NCI-H2029 treated with DMSO at 0.1 percent for 48 hours (cell line): ENCODE measurements around the gene FARS2.

Experiments used
- DNase-seq: peaks from one replicate; lab custom pipeline; 2025; lab: John Stamatoyannopoulos, UW

The FARS2 gene

DNA sequence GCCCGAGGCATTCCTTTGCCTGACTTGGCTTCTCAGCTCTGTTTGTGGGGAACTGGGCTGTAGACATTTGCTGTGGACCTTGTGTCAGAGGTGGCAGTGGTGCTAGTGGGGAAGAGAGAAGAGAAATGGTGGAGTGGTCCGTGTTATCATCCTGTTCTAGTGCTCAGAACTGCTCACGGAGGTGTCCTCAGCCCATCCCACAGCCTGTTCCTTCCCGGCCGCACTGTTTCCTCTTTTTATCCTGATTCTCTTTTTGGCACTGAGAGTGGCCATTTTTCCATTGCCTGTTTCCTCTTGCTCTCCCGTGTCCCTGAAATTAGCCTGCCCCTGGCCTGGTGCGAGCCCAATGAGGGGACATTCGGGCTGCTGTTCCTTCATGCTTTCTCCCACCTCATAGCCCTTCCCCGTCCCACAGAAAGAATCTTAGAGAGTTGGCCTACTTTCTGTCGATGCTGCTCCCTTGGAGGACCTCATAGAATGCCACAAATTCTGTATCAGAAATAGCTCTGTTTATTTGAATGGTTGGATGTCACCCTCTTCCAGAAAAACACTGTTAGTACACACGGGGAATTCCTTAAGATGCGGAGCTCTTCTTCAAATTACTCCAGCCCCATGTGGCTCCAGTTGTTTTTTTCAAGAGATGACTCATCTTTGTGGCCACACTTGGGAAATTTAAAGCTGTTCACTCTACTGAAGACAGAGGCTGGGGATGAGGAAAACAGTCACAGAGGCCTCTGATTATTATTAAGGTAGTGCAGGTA lies 26.1 kb downstream of the FARS2 start:
- DNase-seq, result no peak

- DNase-seq, result no peak
These were observed 26.6 kb downstream of the FARS2 start for GRCh38 chr6:5287966-5288297.

DNA sequence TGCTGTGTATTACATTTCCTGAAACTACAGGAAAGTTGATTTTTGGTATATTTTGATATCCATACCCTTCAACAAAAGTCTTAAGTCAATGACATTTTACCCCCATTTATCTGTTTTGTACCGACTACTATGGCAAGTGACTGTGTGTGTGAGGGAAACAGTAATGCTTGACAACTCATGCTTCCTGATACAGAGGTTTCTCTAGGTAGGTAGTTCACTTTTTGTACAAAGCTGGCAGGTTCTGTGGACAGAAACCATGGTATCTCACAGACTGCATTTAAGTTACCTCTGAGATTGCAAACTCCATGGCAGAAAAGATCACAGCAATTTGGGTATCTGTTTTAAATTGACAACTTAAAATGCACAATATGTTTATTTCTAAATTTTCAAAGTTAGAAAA lies 28.8 kb downstream of the FARS2 start:
- no peak for DNase-seq

DNA sequence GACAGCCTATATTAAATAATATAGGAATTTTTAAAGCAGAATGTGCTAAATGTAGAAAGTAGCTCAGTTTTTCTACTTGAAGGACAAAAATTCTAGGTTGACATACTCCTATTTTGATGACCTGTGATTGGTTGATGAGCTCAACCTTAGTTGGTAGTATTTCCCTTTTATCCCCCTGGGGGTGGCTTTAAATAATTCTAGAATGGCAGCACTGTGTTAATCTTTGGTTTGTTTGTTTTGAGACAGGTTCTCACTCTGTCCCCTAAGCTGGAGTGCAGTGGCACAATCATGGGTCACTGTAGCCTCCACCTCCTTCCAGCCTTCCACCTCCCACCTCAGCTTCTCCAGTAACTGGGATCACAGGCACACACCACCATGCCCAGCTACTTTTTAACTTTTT lies 29.2 kb downstream of the FARS2 start:
- no peak for DNase-seq

- no peak for DNase-seq
These were observed 30.8 kb downstream of the FARS2 start for GRCh38 chr6:5292154-5292553.

- no peak for DNase-seq
These were observed 32.4 kb downstream of the FARS2 start for GRCh38 chr6:5293692-5294091.

DNA sequence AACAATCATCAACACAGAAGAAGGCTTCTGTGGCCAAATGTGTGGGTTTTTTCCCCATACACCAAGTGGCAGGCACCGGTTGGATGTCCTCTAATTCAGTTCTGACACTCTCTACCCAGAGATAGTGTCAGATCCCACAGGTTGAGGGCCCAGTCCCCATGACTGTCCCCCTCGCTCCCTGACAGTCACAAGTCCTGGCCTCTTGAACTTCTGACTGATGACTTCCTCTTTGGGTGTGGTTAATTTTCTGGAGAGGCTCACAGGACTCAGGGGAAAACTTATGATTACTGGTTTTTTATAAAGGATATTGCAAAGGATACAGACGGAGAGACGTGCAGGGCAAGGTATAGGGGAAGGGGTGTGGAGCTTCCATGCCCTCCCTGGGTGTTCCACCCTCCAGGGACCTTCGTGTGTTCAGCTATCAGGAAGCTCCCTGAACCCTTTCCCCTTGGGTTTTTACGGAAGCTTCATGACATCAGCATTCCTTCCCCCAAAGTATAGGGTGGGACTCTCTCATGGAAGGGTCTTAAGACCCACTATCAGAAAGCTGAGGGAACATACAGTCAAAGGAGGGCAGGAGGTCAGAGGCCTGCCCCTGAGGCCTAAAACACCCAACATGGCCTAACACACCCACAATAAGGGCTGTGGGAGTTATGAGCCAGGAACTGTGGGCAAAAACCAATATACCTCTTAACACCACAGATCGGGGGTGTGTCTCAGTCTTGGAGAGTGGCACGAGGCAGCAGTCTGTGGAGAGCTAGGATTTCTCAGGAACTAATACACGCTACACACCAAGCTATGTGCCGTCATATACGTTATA lies 33.3 kb downstream of the FARS2 start:
- DNase-seq, result no peak

DNA sequence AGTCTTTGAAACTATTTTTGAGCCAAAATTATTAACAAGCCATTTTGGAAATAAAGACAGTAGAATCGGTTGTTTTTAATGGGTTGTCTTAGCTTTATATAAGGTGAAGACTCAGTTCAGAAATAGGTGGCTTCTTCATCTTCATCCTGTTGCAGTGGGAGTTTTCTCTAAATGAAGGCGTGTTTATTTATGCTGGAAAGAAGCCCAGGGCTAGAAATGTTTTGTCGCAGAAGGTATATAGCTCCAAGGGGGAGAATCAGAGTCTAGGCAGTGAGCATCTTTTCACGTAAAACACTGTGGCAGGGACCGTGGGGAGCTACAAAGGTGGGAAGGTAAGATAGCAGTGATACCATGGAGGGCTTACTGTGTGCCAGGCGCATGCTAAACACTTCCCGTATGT lies 34.3 kb downstream of the FARS2 start:
- DNase-seq, result no peak

DNA sequence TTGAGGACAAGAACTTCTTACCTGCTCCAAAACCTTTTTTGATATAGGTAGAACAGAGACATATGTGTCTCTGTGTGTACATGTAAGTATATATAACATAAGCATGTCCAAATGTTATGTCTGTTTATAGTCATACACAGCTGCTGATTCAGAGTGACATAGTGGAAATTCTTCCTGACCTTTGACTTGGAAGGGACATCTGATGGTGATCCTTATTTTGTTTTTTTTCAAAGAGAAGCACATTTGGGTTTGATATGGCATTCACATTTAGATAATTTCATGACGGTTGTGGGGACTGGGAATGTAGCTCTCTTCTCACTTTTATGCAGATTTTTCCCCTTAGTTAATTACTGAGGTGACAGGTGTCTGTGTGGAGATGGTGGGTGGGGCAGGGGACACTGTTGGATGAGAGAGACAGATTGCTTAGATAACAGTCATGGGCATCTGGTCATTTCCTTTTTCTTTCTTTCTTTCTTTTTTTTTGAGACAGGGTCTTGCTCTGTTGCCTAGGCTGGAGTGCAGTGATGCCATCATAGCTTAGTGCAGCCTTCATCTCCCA lies 39.0 kb downstream of the FARS2 start:
- no peak for DNase-seq

DNA sequence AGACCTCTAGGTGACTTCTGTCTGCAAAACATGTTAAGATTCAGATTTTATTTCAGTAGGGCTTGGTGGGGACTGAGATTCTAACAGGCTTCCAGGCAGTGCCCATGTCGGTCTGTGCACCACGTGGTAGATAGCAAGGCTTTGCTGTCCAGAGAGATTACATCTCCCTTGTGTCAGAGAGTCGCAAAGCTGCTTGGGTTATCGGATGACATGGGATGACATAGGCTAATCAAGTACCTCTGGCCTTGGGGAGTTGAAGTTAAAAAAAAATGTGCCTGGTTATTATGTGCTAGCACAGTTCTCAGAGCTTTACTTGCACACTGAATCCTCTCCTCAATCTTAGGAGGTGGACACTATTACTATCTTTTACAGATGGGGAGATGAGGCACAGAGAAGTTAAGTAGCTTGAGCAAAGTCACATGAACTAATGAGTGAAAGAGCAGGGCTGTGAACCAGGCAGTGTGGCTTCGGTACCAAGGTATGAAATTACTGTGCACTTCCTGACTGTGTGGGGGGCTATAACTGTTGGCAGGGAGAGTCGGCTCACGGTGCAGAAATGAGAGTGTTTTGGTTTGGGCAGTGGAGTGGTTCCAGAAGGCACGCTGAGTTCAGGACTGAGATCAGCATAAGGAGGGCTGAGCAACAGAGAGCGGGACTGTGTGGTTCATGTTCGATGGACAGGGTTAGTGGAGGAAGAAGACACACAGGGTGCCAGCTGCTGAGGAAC lies 41.1 kb downstream of the FARS2 start:
- no peak for DNase-seq

- peak; percentile 29 for DNase-seq
These were observed 41.8 kb downstream of the FARS2 start for GRCh38 chr6:5302995-5303622.

DNA sequence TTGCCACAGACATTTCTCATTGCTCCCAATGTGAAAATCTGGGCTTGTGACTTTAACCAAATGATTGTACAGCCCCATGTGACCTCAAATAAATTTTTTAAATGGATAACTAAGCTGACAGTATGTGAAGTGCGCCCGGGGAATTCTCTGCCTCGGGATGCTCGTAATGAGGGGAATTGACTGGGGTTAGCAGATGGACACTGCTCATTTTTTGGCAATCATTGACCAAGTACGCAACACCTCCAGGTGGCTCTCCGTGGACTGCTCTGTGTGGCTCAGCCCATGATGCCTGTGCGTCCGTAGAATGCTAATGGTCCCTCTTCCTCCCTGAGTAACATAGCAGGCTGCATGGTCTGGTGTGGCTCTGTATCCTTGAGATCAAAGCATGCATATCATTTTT lies 42.4 kb downstream of the FARS2 start:
- DNase-seq, result no peak

DNA sequence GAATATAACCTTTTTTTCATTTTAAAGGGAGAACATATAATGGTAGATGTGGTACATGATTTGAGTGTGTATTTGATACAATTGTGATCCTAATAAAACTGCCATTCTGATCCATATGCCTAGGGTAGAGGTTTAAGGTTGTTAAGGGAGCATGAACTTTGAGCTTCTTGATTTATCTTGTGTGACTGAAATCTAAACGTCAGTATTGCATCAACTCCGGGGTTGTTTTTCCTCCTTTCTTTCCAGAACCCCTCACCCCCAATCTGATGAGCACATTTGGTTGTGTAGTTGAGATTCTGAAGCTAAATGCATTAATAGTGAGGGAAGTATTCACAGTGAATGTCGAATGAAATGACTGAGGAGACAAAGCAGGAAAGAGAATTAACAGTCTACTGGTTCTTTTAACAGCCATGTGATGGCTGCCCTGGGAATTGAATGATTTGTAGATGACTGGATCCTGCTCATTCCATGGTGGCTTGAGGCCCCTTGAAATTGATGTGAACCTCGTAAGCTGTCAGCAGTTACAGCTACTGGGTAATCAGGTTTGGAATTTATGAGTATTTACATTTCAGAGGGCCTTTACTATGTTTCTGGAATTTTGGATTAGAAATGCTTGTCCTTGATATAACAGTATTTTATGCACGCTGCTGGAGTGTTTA lies 44.8 kb downstream of the FARS2 start:
- DNase-seq, result no peak

DNA sequence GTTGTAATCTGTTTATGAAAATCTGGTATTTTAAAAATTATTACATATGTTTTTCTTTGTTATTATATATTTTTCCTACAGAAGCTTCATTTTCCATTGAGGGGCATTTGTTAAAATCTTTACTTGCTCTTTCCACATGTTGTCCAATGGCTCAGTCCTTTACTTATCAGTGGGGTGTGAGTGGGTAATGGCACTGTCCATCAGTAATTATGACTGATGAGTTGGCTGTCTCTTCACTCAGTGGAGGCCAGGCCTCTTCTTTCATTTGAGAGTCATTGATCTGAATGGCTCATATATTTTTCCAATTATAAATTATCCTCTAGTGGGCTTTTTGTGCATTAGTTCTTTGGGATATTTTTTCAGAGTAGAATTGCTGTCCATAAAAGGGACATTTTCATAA lies 45.7 kb downstream of the FARS2 start:
- DNase-seq, result no peak

DNA sequence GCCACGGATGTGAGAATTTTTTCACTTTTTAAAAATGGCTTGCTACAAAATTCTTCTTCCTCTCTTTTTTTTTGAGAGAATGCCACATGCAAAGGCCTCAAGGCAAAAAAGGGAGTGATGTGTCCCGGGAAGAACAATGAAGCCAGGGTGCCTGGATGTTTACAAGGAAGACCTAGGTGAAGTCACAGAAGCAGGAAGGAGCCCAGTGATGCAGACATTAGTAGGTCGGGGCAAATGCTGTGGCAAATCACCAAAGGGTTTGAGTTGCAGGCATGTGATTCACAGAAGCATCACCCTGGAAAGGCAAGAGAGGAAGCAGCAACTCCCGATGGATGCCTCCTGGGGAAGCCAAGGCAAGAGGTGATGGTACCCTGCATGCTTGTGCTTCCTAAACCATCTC lies 46.8 kb downstream of the FARS2 start:
- no peak for DNase-seq

GRCh38 chr6:5314191-5314865 lies 53.0 kb downstream of the FARS2 start:
- no peak for DNase-seq

- DNase-seq, result no peak
These were observed 54.6 kb downstream of the FARS2 start for GRCh38 chr6:5315881-5316280.

DNA sequence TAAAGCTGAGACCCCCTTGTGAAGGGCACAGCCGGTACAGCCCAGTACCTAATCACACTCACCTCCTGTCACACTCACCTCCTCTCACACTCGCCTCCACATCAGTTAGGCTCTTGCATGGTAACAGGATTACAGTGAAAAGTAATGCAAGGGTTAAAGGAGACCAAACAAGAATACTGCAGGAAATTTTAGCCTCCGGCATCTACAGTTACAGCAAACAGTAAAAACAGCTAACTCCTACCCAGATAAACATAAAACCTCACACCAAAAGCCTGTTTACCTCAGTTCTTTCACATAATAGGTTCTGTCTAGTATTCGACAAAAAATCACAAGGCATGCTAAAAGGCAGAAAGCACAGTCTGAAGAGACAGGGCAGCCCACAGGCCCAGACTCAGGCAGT lies 55.6 kb downstream of the FARS2 start:
- no peak for DNase-seq

- no peak for DNase-seq
These were observed 57.4 kb downstream of the FARS2 start for GRCh38 chr6:5318617-5319272.

- no peak for DNase-seq
These were observed 62.7 kb downstream of the FARS2 start for GRCh38 chr6:5323979-5324378.

DNA sequence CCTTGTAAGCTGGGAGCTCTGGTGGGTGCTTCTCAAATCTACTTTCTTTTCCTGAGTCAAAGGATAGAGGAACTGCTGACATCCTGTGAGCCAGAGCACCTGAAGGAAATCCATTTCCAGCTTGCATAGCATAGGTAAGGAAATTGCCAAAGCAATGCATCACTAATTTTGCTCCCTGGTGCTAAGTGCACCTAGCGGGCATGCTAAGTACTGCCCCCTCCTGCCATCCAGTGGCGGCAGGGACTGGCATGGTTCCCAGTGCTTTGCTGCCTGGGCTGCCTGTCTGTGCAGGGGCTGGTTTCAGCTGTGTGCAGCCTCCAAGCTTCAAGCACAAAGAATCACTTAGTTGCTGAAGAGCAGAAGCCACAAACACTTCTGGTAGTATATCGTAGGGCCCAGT lies 63.9 kb downstream of the FARS2 start:
- DNase-seq, result peak; percentile 16
